GM19455 (cell line): ENCODE measurements around the gene CR1L.
"Not testable (repeated sequence)": the region's sequence is repeated elsewhere in the genome, so short reads cannot be mapped to it uniquely, and the experiment has no call there.

Experiments
- ATAC-seq: cut with Tn5 transposase; IDR thresholded peaks from one replicate; pipeline ENCODE4 v1.9.1; 2021; ENCODE audit not compliant: unreplicated experiment

The CR1L gene

DNA sequence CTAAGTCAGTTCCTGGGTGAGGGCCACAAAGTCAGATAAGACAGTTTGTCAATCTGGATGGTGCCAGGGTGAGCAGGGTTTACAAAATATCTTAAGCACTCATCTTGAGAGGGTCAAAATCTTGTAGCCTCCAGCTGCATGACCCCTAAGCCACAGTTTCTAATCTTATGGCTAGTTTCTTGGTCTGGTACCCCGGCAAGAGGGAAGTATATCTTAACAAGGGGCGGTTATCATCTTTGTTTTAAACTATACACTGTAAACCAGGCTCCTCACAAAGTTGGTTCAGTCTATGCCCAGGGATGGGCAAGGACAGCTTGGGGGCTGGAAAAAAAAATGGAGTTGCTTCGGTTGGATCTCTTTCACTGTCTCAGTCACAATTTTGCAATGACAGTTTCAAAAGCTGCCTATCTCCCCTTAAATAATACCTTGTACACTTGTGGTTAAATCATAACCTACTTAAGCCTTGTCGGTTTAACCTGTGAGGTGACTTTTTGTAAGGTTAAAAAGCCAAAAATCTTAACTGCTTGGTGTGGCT lies 99.1 kb downstream of the CR1L start:
- no peak for ATAC-seq

DNA sequence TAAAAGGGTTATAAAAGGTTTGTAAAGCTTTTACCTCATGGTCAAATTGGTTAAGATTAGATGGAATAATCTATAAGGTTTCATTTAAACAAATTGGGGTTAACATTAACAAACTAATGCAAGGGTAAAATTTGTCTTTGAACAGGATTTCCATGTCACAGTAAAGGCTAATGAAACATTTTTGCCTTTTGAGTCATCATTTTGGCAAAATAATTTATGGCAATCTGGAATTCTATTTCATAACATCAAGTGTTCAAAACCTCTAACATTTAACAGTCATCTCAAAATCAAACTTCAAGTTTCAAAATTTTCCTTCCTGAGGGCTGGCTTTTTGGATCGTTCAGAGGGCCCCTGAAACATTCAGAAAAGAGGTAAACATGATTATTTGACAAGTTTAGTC lies 100.4 kb downstream of the CR1L start:
- ATAC-seq: no peak

DNA sequence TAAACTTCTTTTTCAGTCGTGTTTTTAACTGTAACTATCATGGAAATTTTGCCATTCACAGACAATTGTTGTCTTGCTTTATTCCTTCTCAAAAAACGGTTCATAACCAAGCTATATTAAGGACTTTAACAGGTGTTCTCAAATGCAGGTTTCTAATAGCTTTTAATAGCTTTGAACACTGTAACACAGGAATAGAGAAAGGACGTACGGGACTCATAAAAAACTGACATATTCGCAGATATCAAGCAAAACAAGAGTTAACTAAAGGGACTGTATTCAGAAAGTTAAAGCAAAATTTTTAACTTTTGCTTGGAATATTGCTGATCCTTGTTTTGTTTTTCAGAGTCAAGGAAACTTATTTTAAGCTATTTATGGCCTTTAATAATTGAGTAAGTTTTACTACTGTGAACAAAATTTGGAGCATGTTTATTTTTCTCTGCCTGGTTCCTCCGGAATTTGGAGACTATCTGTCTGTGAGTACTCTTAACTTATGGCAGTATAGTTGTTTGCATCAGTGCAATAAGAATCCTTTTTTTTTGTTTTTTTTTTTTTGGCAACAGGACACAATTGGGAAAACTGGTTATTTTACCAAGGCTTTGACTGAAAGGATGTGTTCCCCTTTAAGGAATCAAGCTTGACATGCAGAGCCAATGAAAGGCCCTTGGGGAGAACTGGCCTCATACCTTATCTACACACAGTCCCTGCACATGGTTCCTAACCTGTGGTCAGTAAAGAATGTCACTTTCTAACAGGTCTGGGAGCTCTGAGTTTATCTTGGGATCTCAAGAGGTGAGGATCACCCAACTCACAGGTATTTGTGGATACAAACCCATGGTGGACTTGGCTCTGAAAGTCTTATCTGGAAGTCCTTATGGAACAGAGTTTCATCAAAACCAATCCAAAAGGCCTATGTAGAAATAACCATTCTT lies 101.2 kb downstream of the CR1L start:
- no peak for ATAC-seq

DNA sequence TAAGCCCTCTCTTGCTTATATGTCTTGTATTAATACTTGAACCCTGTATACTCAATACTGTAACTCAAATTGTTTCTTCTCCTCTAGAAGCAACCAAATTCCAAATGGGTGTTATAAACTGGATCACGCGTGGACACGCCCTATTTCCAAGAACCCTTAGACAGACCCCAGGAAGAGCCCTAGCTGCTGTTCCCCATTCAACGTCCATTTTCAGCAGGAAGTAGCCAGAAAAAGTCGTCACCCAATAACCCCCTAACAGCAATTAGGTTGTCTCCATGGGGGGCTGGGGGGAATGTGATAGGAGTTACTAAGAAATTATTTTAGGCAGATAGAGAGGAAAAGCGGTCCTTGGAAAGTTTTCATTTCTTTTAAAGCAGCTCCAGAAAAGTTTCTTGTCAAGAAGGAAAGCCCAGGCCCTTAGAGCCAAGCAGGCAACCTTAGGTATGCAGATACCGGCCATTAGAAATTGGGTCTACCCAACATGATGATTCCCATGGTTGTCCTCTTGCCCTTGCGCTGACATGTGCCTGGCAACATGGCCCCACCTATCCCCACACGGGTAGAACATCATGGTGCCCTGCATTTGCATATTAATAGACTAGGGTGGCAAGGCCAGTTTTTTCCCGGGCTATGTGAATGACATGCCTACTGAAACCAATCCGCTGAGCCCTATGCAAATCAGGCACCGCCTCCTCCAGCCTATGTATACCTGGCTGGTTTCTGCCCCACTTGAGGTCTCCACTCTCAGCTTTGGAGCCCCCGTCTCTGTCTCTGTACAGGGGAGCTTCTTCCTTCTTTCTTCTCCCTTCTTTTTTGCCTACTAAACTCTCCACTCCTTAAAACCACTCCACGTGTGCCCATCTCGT lies 102.9 kb downstream of the CR1L start:
- no peak for ATAC-seq

DNA sequence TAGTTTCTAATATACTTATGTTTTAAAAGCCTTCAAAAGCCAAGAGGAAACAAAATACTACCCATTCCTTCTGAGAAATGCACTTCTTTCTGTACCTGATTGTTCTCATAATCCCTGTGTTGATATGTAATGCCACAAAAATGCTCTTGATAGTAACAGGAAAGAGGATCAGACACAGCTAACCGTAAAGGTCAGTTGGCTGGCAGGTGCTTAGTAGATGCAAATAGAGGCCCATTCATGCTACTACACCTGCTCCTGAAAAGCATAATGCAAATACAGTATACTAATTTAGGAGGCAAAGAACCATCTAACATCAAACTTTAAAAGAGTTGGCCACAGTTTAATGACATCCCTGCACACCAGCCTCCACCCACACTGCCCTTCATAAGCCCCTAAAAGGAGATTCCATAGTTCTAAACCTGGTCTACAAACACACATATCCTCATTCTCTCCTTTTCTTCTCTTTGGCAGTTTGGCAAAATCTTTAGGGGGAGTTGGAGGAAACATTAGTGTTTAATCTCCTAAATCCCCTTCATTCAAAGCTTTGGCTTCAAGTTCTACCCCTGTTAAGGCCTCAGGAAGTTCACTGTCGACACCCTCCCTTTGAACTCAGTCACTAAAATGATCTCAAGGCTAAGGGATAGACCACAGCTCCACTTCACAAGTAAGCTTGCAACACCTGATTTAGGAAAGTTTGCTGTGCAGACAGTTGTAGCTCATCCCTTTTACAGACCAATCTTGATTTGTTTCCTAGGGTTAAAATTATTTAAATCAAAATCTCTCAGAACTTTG lies 104.0 kb downstream of the CR1L start:
- ATAC-seq: no peak

DNA sequence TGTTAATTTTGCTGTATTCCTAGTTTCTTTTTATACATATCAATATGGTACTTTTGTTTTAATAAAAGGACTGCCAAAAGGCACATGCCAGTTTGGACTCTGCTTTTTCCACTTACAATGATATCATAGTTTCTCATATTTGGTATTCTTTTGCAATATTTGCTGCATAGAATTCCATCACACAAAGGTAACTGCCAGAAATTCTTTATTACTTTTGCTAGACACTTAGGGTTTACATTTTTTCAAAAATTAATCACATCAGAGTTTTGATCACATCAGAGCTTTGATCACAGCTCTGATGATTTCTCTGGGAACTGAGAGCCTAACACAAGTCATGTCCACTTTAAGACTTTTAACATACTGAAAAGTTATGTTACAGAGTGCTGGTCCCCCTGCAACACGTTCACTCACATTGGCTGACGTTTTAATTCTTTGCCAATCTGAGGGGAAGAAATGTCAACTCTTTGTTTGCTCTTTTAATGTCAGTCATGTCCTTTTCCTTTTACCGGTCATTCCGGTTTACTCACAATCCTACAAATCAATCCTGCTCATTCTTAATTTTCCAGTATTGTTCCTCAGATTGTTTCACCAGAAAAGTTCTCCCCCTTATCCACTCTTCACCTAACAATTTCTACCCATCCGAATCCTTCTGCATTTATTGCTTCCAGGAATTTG lies 105.8 kb downstream of the CR1L start:
- ATAC-seq: no peak

DNA sequence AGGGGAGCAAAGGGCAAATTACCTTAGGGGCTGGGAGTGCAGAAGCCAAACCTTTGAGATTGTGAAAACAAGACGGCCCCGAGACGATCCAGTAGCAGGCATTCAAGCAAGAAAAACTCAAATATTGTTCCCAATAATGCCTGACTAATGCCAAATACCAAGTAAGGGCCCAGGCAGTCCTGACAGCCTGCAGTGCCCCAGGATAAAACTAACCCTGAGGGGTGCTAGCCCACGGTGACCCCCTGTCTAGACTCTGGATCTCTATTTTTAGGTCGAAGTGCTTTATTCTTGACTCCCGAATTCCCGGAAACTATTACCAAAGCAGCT lies 106.5 kb downstream of the CR1L start:
- not testable (repeated sequence) for ATAC-seq

DNA sequence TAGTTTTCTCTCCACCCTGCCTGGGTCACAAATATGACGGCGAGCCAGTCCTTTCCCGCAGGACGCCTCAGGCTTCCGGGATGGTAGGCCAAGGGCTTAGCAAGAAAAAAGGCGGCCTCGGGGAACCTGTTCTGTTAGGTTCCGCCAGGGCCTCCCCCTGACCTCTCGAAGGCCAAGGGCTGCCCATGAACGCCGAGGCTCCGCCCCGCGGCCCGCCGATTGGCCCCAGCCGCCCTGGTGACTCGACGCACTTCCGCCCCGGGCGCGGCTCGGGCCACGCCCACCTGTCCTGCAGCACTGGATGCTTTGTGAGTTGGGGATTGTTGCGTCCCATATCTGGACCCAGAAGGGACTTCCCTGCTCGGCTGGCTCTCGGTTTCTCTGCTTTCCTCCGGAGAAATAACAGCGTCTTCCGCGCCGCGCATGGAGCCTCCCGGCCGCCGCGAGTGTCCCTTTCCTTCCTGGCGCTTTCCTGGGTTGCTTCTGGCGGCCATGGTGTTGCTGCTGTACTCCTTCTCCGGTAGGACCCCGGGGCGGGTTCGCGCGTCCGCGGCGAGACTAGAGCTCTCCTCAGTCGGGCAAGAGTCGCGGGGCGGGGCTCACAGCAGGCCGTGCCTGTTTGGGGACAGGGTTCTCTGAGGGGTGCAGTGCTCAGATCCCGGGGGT lies 107.0 kb downstream of the CR1L start, which contains the start of gene CD46:
Gene CD46 (plus strand): TSS at position 265 of the 666 bp plus-strand sequence. CDS start 159 bp downstream, at position 424.
- peak; percentile 97 for ATAC-seq

DNA sequence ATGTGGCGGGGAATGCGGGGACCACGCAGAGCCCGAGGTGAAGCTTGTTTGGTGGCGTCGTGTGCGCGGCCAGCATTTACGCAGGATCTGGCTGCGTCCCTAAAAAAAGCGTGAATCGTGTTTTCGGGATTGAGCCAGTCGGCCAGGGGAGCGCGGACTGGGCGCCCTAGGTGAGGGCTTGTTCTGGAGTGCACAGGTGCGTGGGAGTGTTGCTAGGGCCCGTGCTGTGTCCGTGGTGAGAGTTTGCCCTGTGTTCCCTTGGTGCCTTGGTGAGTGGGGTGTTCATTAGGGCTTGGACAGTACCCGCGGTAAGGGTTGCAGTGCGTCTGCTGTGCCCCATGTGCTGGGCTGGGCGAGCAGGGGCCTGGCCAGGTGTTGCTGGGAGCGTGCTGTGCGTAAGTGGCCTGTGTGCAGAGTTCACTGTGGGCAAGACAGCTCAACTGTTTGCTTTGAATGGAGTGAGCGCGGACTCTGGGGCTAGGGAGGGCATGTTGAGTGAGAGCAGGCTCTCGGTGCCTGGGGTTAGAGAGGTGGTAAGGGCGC lies 107.6 kb downstream of the CR1L start:
- peak; percentile 42 for ATAC-seq

DNA sequence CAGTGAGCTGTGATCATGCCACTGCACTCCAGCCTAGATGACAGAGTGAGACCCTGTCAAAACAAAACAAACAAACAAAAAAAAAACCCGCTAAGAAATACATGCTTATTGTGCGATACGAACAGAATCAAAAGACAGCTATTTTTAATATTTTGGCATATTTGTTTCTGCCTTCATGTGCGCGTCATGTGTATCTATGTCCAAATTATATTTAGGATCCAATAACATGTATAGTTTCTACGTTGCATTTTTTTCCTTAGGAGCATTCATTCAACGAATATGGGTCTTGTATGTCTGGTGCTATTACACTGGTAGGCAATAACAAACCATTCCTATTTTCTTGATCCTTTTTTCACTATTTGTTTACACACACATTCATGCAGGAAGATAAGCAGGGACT lies 108.7 kb downstream of the CR1L start:
- no peak for ATAC-seq

DNA sequence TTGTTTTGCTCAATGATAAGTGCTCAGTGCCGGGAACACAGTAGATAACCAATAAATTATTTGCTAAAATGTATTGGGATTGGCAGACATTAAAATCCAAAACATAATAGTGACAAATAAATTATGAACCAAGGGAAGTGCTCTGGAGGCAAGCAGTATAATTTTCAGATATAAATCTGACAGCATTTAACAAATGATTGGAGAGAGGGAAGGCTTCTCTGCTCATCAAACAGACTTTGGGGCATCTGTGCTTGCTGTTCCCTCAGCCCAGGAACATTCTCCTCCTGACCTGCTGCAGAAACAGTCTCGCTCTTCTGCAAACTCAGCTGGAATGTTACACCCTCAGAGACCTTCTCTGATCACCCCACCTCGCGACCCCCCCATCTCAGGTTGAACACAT lies 109.1 kb downstream of the CR1L start:
- no peak for ATAC-seq

DNA sequence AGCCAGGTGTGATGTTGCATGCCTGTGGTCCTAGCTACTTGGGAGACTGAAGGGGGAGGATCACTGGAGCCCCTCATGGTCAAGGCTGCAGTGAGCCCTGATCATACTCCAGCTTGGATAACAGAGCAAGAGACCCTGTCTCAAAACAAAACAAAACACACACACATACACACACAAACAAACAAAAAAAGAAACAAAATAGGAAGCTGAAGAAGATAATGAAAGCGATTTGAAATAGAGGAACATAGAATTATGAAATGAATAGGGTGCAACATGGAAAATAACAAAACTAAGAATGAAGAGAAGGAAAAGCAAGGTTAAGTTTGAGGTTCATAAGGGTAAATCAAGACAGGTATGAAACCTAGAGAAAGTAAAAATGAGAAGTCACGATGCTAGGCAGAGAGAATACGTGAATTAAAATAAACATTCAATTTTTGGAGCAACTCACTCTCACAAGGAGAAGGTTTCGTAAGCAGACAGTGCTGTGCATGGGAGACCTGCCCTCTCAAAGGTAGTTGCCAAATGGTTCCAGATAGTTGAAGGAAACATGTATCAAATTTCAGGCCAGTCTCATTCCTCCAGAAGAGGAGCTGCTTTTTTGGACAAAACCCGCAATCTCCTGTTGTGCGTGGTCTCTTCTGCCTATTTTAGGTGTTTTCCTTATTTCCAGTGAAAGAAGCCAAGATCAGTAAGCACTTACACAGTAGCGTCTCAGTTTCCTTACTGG lies 110.2 kb downstream of the CR1L start:
- no peak for ATAC-seq

DNA sequence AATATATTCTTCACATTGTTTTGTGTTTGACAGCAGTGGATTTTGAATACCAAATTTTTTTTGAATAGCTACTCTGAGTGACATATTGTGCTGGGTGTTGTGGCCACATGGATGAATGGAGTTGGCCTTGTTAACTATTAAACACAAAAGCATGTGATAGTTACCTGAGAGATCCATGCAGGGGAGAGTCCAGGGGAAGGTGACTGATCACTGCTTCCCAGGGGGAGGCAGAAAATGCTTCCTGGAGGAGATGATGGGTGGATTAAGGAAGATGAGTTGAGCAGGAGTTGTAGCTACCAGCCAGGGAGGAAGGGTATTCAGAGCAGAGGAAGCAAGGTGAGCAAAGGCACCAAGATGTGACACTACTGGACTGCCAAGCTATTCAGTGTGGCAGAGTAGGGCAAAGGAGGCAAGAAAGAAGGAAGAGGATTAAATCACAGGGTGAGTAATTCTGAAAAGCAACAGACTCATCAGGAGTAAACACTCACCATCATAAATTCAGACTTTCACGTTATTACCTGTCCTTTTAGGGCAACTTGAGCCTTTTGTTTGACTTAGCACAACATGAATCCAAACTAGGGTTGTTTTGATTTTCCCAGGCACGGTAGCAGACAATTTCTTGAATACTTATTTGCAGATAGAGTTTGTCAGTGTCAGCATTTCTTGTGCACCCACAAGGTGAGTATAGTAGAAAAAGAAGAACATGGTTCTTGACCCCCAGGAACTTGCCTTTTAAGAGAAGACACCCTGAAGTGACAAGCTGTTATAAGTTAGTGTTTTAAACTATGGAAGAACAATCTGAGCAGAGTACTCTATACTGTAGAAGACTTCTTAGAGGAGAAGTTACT lies 111.1 kb downstream of the CR1L start:
- no peak for ATAC-seq

DNA sequence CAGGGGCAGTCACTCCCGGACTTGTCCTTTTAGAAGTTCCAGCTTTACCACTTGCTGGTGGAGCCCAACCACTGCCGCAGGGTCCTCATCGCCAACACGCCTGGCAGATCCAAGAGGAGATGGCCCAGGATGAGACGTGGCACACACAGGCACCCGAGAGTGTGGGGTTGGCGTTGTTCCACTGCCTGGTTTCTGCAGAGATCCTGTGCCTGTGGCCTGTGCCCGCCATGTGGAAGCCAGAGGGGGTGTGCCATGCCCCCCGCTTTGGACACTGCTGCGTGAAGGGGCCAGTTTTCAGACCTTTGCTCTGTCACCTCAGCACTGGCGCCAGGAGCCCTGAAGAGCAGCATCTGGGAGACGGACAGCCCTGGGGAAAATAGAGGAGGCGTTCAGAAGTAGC lies 117.7 kb downstream of the CR1L start:
- no peak for ATAC-seq

DNA sequence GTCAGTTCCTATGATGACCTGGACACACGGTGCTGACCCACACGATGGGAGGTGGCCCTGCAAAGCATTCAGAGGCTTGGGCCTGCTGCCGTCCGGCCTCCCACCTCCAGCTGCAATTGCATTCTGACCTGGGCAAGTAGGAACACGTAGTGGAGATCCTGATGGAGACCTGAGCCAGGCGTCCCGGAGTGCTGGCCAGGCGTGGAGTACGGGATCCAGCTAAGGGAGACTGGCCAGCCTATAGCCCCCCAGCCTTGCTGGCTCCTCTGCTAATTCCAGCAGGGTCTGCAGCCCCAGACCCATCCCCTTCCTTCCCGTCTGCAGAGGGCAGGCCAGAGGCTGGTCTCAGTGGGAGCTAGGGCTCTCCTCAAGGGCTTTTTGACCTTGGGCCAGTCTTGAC lies 118.2 kb downstream of the CR1L start:
- no peak for ATAC-seq

DNA sequence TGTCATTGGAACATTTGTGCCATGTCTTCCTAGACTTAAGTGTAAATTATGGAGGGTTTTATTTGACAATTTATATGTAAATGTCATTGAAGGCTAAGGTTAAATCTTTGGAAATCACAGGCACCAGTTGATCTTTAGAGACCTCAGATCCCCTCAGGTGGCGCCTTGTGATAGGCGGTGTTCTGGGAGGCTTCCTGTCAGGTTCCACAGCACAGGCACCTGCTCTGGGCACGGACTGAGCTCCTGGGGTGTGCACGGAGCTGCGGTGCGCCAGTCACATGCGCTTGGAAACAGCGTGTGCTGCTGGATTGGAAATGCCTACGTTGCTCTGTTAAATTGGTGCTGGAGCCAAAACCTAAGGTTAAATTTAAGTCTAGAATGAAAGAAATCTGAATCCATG lies 119.0 kb downstream of the CR1L start:
- ATAC-seq: no peak

DNA sequence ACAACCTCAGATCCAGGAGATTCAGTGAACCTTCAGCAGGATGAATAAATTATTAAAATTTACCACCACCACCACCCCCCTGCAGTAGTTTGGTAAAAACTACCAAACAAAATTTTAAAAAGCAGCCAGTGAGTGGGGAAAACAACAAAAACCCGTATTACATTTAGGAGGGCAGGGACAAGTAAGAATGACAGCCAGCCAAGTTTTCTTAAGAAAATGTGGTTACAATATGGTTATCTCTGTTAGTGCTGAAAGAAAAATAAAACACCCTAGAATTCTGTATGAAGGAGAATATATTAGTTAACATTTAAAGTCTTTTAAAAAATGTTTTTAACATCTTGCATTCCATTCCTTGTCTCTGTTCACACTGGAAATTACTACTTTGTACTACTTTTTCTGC lies 121.6 kb downstream of the CR1L start:
- no peak for ATAC-seq

DNA sequence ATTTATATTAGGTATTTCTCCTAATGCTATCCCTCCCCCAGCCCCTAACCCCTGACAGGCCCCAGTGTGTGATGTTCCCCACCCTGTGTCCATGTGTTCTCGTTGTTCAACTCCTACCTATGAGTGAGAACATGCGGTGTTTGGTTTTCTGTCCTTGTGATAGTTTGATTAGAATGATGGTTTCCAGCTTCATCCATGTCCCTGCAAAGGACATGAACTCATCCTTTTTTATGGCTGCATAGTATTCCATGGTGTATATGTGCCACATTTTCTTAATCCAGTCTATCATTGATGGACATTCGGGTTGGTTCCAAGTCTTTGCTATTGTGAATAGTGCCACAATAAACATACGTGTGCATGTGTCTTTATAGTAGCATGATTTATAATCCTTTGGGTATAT lies 125.6 kb downstream of the CR1L start:
- not testable (repeated sequence) for ATAC-seq
